A549 (cell line): ENCODE data around the gene RAE1.

Experiments
- CEBPB ChIP-seq, 2 experiments: fragments of >200 bp in 1 of 2; sonication (Bioruptor Twin) in 1 of 2; formaldehyde crosslinking in 1 of 2; IDR thresholded peaks; 2 replicates each; pipeline ENCODE4 v1.6.1; 2012 to 2016
- FOSL2 ChIP-seq, 2 experiments: fragments of 450-650 bp in 1 of 2; fragments of >200 bp in 1 of 2; sonication (Bioruptor Twin) in 1 of 2; formaldehyde crosslinking; IDR thresholded peaks; 2 replicates each; pipeline versions ENCODE4 v1.5.0 to v1.6.1; 2016 to 2020; ENCODE audit warnings: mild to moderate bottlenecking in 1 of 2, moderate library complexity in 1 of 2
- HDAC2 ChIP-seq: fragments of 200-600 bp; sonication (generic); IDR thresholded peaks from 2 replicates; pipeline ENCODE4 v1.6.1; 2016
- MAZ ChIP-seq: fragments of 150-350 bp; IDR thresholded peaks from 2 replicates; pipeline ENCODE4 v1.6.1; 2014; ENCODE audit warnings: antibody characterized with exemption, low read depth, low read length, borderline replicate concordance
- PHF8 ChIP-seq: fragments of 200-600 bp; sonication (generic); IDR thresholded peaks from 2 replicates; pipeline ENCODE4 v1.6.1; 2016; ENCODE audit warnings: low read depth, mild to moderate bottlenecking, antibody characterized with exemption, moderate library complexity, borderline replicate concordance
- POLR2A ChIP-seq: IDR thresholded peaks from 2 replicates; pipeline ENCODE4 v1.6.1; 2012; ENCODE audit warnings: mild to moderate bottlenecking, low read length
- RFX5 ChIP-seq: fragments of 450-650 bp; IDR thresholded peaks from 2 replicates; pipeline ENCODE4 v1.7.1; 2014; ENCODE audit warnings: antibody characterized with exemption, mild to moderate bottlenecking, moderate library complexity
- SREBF2 ChIP-seq: fragments of 450-650 bp; IDR thresholded peaks from 2 replicates; pipeline ENCODE4 v1.6.1; 2014; ENCODE audit warnings: mild to moderate bottlenecking, moderate library complexity
- TP53 ChIP-seq: fragments of 250-450 bp; sonication (Bioruptor Pico); IDR thresholded peaks from 2 replicates; pipeline ENCODE4 v1.5.0; 2021; ENCODE audit warnings: mild to moderate bottlenecking, moderate library complexity
- TF ChIP-seq, protein P1 (sequence below): fragments of >200 bp; sonication (Bioruptor Twin); formaldehyde crosslinking; IDR thresholded peaks from 3 replicates; pipeline ENCODE4 v1.5.1; 2016
- TF ChIP-seq, protein P2 (sequence below): fragments of 450-650 bp; IDR thresholded peaks from 2 replicates; pipeline ENCODE4 v1.6.1; 2014; ENCODE audit warnings: antibody characterized with exemption
- TF ChIP-seq, protein P3 (sequence below): fragments of 200-600 bp; sonication (generic); IDR thresholded peaks from 2 replicates; pipeline ENCODE4 v1.6.1; 2016; ENCODE audit warnings: antibody characterized with exemption, mild to moderate bottlenecking, moderate library complexity
- TF ChIP-seq, protein P4 (sequence below): fragments of 150-350 bp; IDR thresholded peaks from 2 replicates; pipeline ENCODE4 v1.6.1; 2014; ENCODE audit warnings: low read depth, mild to moderate bottlenecking, low read length
- TF ChIP-seq, protein P5 (sequence below): IDR thresholded peaks from 2 replicates; pipeline ENCODE4 v1.6.1; 2012

DNA sequence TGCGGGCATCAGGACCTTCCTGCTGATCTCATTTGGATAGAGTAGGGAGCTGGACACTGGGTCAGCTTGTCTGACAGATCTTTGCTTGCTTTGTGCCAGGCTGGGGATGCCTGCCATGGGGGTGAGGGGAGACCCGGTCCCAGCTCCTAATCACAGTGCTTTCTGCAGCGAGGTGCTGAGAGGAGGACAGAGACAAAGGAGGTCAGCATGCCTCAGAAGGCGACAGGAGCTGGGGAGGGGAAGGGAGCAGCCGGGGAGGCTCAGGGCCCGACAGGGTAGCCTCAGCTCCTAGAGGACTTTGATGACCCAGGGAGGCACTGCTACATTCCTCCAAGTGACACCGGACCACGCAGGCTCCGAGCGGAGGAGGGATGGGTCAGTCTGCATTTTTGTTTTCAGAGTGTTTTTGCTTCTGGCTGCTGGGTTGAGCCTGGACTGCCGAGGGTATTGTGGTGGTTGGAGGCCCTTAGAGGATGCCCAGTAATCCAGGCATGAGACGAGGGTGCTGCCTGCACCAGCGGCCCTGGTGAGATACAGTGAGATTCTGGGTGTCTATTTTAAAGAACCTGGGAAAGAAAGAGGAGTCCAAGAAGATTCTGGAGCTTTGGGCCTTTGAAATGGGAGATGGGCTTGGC lies 48.0 kb downstream of the RAE1 start:
- TF ChIP-seq, protein P1, sequence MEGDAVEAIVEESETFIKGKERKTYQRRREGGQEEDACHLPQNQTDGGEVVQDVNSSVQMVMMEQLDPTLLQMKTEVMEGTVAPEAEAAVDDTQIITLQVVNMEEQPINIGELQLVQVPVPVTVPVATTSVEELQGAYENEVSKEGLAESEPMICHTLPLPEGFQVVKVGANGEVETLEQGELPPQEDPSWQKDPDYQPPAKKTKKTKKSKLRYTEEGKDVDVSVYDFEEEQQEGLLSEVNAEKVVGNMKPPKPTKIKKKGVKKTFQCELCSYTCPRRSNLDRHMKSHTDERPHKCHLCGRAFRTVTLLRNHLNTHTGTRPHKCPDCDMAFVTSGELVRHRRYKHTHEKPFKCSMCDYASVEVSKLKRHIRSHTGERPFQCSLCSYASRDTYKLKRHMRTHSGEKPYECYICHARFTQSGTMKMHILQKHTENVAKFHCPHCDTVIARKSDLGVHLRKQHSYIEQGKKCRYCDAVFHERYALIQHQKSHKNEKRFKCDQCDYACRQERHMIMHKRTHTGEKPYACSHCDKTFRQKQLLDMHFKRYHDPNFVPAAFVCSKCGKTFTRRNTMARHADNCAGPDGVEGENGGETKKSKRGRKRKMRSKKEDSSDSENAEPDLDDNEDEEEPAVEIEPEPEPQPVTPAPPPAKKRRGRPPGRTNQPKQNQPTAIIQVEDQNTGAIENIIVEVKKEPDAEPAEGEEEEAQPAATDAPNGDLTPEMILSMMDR = no peak
- TF ChIP-seq POLR2A (no peak), SREBF2 (no peak), PHF8 (no peak), TP53 (CRISPR knock-in tag) (no peak), FOSL2 (IDR thresholded peaks at IDR 0.05) (no peak), FOSL2 (CRISPR knock-in tag; IDR thresholded peaks at IDR 0.05) (no peak), MAZ (no peak), HDAC2 (no peak), RFX5 (no peak), CEBPB (IDR thresholded peaks at IDR 0.05) (no peak)
- TF ChIP-seq, protein P2, sequence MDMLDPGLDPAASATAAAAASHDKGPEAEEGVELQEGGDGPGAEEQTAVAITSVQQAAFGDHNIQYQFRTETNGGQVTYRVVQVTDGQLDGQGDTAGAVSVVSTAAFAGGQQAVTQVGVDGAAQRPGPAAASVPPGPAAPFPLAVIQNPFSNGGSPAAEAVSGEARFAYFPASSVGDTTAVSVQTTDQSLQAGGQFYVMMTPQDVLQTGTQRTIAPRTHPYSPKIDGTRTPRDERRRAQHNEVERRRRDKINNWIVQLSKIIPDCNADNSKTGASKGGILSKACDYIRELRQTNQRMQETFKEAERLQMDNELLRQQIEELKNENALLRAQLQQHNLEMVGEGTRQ = no peak
- TF ChIP-seq, protein P3, sequence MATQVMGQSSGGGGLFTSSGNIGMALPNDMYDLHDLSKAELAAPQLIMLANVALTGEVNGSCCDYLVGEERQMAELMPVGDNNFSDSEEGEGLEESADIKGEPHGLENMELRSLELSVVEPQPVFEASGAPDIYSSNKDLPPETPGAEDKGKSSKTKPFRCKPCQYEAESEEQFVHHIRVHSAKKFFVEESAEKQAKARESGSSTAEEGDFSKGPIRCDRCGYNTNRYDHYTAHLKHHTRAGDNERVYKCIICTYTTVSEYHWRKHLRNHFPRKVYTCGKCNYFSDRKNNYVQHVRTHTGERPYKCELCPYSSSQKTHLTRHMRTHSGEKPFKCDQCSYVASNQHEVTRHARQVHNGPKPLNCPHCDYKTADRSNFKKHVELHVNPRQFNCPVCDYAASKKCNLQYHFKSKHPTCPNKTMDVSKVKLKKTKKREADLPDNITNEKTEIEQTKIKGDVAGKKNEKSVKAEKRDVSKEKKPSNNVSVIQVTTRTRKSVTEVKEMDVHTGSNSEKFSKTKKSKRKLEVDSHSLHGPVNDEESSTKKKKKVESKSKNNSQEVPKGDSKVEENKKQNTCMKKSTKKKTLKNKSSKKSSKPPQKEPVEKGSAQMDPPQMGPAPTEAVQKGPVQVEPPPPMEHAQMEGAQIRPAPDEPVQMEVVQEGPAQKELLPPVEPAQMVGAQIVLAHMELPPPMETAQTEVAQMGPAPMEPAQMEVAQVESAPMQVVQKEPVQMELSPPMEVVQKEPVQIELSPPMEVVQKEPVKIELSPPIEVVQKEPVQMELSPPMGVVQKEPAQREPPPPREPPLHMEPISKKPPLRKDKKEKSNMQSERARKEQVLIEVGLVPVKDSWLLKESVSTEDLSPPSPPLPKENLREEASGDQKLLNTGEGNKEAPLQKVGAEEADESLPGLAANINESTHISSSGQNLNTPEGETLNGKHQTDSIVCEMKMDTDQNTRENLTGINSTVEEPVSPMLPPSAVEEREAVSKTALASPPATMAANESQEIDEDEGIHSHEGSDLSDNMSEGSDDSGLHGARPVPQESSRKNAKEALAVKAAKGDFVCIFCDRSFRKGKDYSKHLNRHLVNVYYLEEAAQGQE = no peak
- TF ChIP-seq, protein P4, sequence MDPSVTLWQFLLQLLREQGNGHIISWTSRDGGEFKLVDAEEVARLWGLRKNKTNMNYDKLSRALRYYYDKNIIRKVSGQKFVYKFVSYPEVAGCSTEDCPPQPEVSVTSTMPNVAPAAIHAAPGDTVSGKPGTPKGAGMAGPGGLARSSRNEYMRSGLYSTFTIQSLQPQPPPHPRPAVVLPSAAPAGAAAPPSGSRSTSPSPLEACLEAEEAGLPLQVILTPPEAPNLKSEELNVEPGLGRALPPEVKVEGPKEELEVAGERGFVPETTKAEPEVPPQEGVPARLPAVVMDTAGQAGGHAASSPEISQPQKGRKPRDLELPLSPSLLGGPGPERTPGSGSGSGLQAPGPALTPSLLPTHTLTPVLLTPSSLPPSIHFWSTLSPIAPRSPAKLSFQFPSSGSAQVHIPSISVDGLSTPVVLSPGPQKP = no peak
- TF ChIP-seq, protein P5, sequence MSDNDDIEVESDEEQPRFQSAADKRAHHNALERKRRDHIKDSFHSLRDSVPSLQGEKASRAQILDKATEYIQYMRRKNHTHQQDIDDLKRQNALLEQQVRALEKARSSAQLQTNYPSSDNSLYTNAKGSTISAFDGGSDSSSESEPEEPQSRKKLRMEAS = no peak
